GM21576 (cell line): ENCODE measurements around the gene DIP2A.
"Not testable (repeated sequence)": the region's sequence is repeated elsewhere in the genome, so short reads cannot be mapped to it uniquely, and the experiment has no call there.

Experiments
- ATAC-seq: cut with Tn5 transposase; IDR thresholded peaks from one replicate; pipeline ENCODE4 v1.9.1; 2021; ENCODE audit warnings: mild to moderate bottlenecking, moderate library complexity; ENCODE audit not compliant: unreplicated experiment

The DIP2A gene

GRCh38 chr21:46518983-46519583, 60.4 kb downstream of the DIP2A start:
- no peak for ATAC-seq

- not testable (repeated sequence) for ATAC-seq
Observed at GRCh38 chr21:46527393-46527792, 68.7 kb downstream of the DIP2A start.

GRCh38 chr21:46527801-46528200, 69.1 kb downstream of the DIP2A start:
- no peak for ATAC-seq

GRCh38 chr21:46532080-46532479, 73.4 kb downstream of the DIP2A start:
- ATAC-seq: no peak

- ATAC-seq: no peak
Observed at GRCh38 chr21:46537026-46537425, 78.3 kb downstream of the DIP2A start.

- ATAC-seq: no peak
Observed at GRCh38 chr21:46538262-46538661, 79.6 kb downstream of the DIP2A start.

GRCh38 chr21:46538851-46539666, 80.4 kb downstream of the DIP2A start:
- no peak for ATAC-seq

GRCh38 chr21:46540087-46540710, 81.5 kb downstream of the DIP2A start:
- no peak for ATAC-seq

GRCh38 chr21:46542588-46543124, 84.0 kb downstream of the DIP2A start:
- no peak for ATAC-seq

GRCh38 chr21:46543306-46543705, 84.6 kb downstream of the DIP2A start:
- ATAC-seq: no peak

GRCh38 chr21:46544003-46544402, 85.3 kb downstream of the DIP2A start:
- ATAC-seq: no peak

- no peak for ATAC-seq
Observed at GRCh38 chr21:46544824-46545223, 86.1 kb downstream of the DIP2A start.

GRCh38 chr21:46545363-46545762, 86.7 kb downstream of the DIP2A start:
- no peak for ATAC-seq

GRCh38 chr21:46545911-46546310, 87.2 kb downstream of the DIP2A start:
- ATAC-seq: no peak

GRCh38 chr21:46546799-46547198, 88.1 kb downstream of the DIP2A start:
- no peak for ATAC-seq

GRCh38 chr21:46549650-46550049, 91.0 kb downstream of the DIP2A start:
- ATAC-seq: no peak

- ATAC-seq: no peak
Observed at GRCh38 chr21:46550116-46550941, 91.6 kb downstream of the DIP2A start.

- no peak for ATAC-seq
Observed at GRCh38 chr21:46551636-46552241, 93.0 kb downstream of the DIP2A start.

- ATAC-seq: no peak
Observed at GRCh38 chr21:46552274-46552673, 93.6 kb downstream of the DIP2A start.

GRCh38 chr21:46552865-46553379, 94.2 kb downstream of the DIP2A start:
- ATAC-seq: no peak
